DMS153 treated with DMSO at 0.1 percent for 48 hours (cell line): ENCODE measurements around the gene ALDH3B1.

Experiments
- DNase-seq: peaks from one replicate; lab custom pipeline; 2025; ENCODE audit not compliant: unreplicated experiment; lab: John Stamatoyannopoulos, UW

The ALDH3B1 gene

GRCh38 chr11:68061508-68061907 lies 51.4 kb downstream of the ALDH3B1 start:
- DNase-seq: no peak

GRCh38 chr11:68064926-68065325 lies 54.8 kb downstream of the ALDH3B1 start:
- no peak for DNase-seq

- DNase-seq: no peak
These were observed 55.7 kb downstream of the ALDH3B1 start for GRCh38 chr11:68065841-68066240.

- no peak for DNase-seq
These were observed 56.6 kb downstream of the ALDH3B1 start for GRCh38 chr11:68066742-68067141.

- no peak for DNase-seq
These were observed 57.9 kb downstream of the ALDH3B1 start for GRCh38 chr11:68067991-68068390.

- DNase-seq: no peak
These were observed 61.3 kb downstream of the ALDH3B1 start for GRCh38 chr11:68071281-68072048.

GRCh38 chr11:68074584-68075352 lies 64.6 kb downstream of the ALDH3B1 start:
- DNase-seq: no peak

- no peak for DNase-seq
These were observed 66.4 kb downstream of the ALDH3B1 start for GRCh38 chr11:68076371-68077042.

GRCh38 chr11:68077617-68078582 lies 67.8 kb downstream of the ALDH3B1 start:
- no peak for DNase-seq
